Lower leg skin (tissue), 4 donors: Measurements from ENCODE around the gene ITIH6. TPM values are rescaled to one million over a fixed set of nuclear protein-coding genes. Genes with fewer than 3 reads are reported as not detected.
"Not testable (repeated sequence)": the region's sequence is repeated elsewhere in the genome, so short reads cannot be mapped to it uniquely, and the experiment has no call there.

Experiments
- DNase-seq, 2 donors: peaks; one replicate each; pipeline ENCODE4 v3.0.0-alpha.2; 2019; ENCODE audit warnings: low spot score in 2 of 2
- H3K4me3 ChIP-seq: fragments of 200-600 bp; sonication (generic); 2 replicates; pipeline ENCODE4 v1.5.1; 2017; ENCODE audit warnings: mild to moderate bottlenecking, low read depth; ENCODE audit not compliant: poor library complexity, severe bottlenecking
- CTCF ChIP-seq, 3 donors: fragments of 450-650 bp; IDR thresholded peaks; one replicate each; pipeline ENCODE4 v1.5.1; 2016; ENCODE audit warnings: antibody characterized with exemption in 3 of 3, mild to moderate bottlenecking in 3 of 3, moderate library complexity in 2 of 3
- POLR2A ChIP-seq, 2 donors: fragments of 450-650 bp; IDR thresholded peaks; one replicate each; pipeline ENCODE4 v1.6.1; 2016 to 2017; ENCODE audit warnings: antibody characterized with exemption in 2 of 2, mild to moderate bottlenecking in 1 of 2, moderate library complexity in 1 of 2
- WGBS, 2 donors: methylation state at CpG; one replicate each; pipeline ENCODE4 v1.1.5; 2018; 5-methylcytosine and 5-hydroxymethylcytosine counted together
- intact Hi-C: fragments of 100-400 bp; cut with DNase I; formaldehyde crosslinking; loops from one replicate; pipeline ENCODE4 v1.15.0; 2023; ENCODE audit warnings: low total_unique reads
- total RNA-seq, 4 donors: library from RNA; depleted of rRNA; stranded (reverse); fragments of >200 nt; gene quantifications; one replicate each; pipeline ENCODE4 v1.1.0, GENCODE V29; 2016

The ITIH6 gene
- total RNA-seq, 4 donors from 2014 or later: 0.06 TPM; not detected in 3

DNA sequence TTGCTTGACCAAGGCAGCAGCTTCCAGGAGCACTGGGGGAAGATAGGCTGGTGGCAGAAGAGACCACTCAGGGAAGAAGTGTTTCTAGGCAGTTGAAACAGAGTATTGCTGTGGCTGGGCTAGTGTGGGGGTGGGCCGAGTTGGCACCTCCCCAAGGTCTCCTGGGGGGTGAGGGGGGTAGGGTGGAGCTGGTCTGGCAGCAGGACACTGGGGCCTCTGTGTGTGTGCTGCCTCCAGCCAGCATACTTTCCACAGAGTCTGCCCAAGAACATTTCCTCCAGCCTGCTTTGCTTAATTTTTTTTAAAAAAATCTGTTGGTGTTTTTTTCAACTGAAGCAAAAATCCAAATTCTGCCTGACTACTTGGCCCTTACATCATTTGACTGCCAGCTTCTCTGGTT is 4.0 kb downstream of the ITIH6 start:
- DNase-seq: no peak
- no peak for TF ChIP-seq CTCF (IDR thresholded peaks at IDR 0.05)
- no peak for TF ChIP-seq POLR2A (IDR thresholded peaks at IDR 0.05)
- 0 to 23% methylated on average over 1 of the region's 1 CpG for WGBS, 2 donors
- H3K4me3 ChIP-seq: no peak overlapping the region
- intact Hi-C loops: no loop called here

DNA sequence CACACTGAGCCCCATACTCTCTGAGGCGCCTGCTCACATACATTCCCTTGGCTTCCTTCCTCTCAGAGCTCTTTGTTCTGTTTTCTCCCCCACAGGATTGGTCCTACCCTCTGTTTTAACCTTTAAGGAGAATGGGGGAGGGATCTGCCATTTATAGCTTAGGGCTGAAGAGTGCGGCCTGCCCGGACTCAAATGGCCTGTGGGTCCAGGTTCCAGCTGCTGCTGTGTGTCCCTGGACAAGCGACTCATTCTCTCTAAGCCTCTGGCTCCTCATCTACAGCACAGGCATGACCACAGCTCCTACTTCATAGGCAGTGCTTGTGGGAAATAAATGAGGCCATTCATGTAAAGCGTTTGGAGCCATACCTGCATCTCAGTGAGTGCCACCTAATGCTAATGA is 8.7 kb downstream of the ITIH6 start:
- DNase-seq, intact Hi-C loops, H3K4me3 ChIP-seq: not testable (repeated sequence)
- 68 to 75% methylated on average over 1 to 5 of the region's 5 CpGs for WGBS, 2 donors

GRCh38 chrX:54788446-54788845 is 9.6 kb downstream of the ITIH6 start:
- no peak for DNase-seq
- 82 to 93% methylated on average over 9 of the region's 9 CpGs for WGBS, 2 donors
- intact Hi-C loops: no loop called here
- TF ChIP-seq POLR2A (IDR thresholded peaks at IDR 0.05) (no peak), CTCF (IDR thresholded peaks at IDR 0.05) (no peak)
- no peak overlapping the region for H3K4me3 ChIP-seq

DNA sequence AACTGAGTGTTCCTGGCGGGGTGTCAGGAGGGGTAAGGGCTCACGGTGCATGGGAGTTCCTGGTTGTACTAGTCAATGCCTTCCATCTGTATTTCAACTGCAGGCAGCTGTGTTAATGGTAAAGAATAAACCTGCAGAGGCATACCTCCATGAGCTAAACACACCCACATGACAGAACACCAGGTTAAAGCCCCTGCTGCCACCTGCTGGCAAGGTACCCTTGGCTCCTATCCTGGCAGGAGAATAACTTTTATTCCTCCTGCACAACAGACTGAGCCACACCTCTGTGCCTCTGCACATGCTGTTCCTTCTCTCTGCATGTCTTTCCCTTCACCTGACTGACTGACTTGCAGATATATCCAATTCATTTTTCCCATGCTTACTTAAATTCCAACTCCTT is 11.1 kb downstream of the ITIH6 start:
- H3K4me3 ChIP-seq: no peak overlapping the region
- no peak for DNase-seq
- intact Hi-C loops: no loop called here
- 56 to 69% methylated on average over 2 of the region's 2 CpGs for WGBS, 2 donors
- no peak for TF ChIP-seq POLR2A (IDR thresholded peaks at IDR 0.05)
- TF ChIP-seq CTCF (IDR thresholded peaks at IDR 0.05): no peak

- intact Hi-C loops: no loop called here
- TF ChIP-seq POLR2A (IDR thresholded peaks at IDR 0.05) (no peak), CTCF (IDR thresholded peaks at IDR 0.05) (no peak)
- 42 to 47% methylated on average over 4 of the region's 4 CpGs for WGBS, 2 donors
- no peak overlapping the region for H3K4me3 ChIP-seq
- no peak for DNase-seq
Observed at GRCh38 chrX:54785901-54786300, 12.2 kb downstream of the ITIH6 start.

DNA sequence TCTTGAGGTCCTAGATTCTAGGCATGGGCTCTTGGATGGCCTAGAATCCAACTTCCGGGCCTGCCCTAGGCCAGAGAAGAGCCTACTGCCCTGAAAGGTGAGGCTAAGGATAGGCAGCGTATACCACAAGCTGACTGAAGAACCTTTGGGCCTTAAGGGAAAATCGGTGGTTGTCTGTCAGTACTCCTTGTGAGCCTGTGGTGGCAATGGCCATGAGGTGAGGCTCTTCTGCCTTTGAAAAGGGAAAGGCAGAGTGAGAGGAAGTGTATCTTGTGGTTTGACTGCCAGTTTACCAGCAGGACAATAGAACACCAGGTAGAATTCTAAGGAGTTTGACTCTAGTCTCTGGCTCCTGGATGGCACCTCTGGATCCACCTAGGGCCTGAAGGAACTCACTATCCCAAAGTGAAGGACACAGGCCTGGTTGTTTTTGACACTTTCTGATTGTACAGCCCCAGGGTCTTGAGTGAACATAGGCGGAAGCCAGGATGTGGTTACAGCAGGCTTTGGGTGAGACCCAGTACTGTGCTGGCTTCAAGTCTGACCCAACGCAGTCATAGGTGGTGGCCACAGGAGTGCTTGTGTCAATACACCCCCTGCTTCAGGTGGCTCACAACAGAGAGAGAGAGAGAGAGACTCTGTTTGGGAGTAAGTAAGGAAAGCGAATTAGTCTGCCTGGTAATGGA is 20.9 kb downstream of the ITIH6 start:
- intact Hi-C loops: no loop called here
- WGBS, 2 donors: 78 to 89% methylated on average over 6 of the region's 6 CpGs
- H3K4me3 ChIP-seq: no peak overlapping the region
- no peak for DNase-seq
- no peak for TF ChIP-seq POLR2A (IDR thresholded peaks at IDR 0.05)
- TF ChIP-seq CTCF (IDR thresholded peaks at IDR 0.05): no peak
